Activated CD4-positive, alpha-beta T cell treated with anti-CD3 and anti-CD28 coated beads, Interleukin-2, Interleukin-4, amounts not matched to agents 100 ng/mL and 50 ng/mL, durations not matched to agents 16 hours and 8 hours (primary cell): ENCODE results near the gene CCNQ.

ENCODE experiments used
- DNase-seq: peaks from one replicate; pipeline ENCODE4 v3.0.0-alpha.2; 2020; ENCODE audit warnings: low spot score

The CCNQ gene

DNA sequence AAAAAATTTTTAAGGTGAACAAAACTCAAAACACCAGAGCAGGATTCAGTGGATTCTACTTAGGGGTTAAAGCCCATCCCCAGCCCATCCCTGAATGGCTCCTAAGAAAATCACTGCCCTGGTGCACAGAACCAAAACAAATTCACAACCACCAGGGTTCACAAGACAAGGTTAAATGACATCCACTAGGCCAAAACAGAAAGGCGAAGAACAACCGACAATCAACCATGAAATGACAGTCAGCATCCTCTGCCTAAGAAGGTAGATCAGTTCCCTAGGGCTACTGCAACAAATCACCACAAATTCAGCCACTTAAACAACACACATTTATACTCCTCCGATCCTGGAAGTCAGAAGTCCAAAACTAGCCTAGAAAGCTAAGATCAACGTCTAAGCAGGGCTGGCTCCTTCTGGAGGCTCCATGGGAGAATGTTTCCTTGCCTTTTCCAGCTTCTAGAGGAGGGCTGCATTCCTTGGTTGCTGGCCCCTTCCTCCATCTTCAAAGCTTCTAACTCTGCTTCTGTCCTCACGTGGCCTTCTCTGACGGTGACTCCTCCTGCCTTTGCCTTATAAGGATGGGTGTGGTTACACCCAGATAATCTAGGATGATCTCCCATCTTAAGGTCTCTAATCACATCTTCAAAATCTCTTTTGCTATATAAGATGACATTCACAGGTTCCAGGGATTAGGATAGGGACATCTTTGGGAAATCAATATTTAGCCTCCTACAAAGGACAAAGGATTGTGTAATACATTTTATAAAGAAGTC lies 1.8 kb downstream of the CCNQ start:
- no peak for DNase-seq

DNA sequence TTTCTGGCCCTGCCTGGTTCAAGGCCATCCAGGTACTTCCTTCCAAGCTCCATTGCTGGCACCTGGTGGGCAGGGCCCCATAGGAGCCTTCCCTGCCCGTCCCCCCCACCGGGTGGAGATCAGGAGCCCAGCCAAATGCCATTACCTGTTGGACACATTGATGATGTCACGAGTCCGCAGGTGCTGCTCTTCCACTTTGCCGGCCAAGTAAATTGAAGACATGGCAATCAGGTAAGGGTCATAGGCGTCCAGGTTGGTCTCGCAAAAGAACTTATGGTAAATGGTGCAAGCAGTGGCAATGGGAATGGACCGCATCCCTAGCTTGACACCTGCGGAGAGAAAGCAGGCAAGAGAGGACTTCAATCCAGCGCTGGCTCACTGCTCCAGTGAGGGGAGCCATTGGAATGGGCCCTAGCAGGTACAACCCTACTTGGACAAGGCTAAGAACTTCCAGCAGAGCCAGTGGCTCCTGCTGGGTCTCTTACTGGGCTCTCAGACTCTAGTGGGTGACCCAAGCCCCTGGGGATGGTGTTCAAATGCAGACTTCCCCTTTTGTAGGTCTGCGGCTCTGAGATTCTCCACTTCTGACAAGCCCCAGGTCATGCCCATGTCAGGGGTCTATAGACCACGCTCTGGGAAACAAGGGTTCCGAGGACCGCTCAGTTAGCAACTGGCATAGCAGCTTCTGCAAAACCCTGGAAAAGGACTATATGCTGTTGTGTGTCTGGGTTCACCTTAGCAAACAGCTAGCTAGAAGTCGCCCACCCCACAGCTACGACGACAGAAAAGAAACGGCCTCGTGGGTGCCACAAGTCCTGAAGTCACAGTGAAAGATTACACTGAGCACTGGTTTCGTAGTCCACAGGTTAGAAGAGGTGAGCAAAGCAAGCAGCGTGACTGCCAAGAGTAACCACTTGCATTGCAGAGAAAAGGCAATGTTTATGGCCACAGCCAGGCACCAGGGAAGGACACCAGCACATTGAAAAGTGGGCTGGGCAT lies 2.8 kb downstream of the CCNQ start:
- DNase-seq, result no peak

GRCh38 chrX:153595387-153595786 lies 3.6 kb downstream of the CCNQ start:
- no peak for DNase-seq

DNA sequence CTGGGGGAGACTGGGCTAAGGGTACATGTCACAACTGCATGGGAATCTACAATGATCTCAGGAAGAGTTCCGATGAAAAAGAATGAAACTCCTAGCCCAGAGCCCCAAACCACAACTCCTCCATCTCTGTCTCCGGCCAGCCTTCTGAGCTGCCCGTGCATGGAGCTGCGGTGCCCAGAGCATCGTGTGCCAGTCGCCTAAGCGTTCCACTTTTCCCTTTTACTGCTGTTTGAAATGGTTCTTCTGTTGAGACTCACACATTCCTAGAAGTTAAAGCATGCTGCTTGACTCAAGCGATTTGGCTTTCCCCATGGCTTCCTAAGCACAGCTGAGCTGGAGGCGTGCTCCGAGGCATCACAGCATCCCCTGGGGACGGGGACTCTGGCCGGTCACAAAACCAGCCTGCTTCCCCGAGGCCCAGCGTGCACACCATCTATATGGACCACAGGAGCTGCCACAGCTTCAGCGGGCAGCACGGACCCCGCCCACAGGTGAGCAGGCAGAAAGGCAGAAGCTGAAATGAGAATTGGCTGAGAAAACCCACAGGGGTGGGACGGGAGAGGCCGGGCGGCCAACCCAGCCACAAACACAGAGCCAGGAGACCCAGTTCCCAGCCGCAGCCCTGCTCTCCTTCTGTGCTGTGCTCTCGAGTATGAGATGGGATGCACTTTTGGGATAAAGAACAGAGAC lies 5.0 kb downstream of the CCNQ start:
- no peak for DNase-seq

DNA sequence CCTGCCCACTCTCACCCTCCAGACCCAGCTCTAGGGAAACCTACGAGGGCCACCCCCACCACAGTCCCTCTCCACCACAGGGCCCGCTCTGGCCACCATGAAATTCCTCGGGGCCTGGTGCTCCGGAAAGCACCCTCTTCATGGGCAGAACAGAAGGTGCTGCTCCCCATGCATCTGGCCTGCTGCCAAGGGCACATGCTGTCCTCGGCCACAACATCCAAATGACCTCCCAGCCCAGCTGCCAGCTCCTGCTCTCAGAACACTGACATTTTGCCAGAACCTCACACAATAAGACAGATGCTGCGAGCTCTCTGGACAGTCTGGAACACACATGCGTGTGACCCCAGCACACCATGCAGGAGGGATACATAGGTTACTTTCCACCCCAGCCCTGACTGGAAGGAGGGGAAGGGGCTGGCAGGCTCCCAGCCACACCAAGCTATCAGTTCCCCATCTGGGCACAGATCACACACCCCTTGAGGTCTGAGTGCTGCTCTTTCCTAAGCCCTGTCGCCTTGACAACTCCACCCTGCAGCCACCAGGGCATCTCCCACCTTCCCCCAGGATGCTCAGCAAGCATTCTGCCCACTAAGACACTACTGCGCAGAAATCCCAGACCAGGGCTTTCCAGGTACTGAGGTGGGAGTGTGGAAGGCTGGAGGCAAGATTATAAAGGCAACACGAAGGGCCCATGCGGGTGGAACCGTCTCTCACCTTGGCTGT lies 5.8 kb downstream of the CCNQ start:
- DNase-seq, result no peak

GRCh38 chrX:153592091-153592833 lies 6.7 kb downstream of the CCNQ start:
- DNase-seq, result no peak

- DNase-seq, result no peak
These were observed 7.7 kb downstream of the CCNQ start for GRCh38 chrX:153590961-153591956.

GRCh38 chrX:153588782-153589446 lies 10.0 kb downstream of the CCNQ start:
- no peak for DNase-seq

DNA sequence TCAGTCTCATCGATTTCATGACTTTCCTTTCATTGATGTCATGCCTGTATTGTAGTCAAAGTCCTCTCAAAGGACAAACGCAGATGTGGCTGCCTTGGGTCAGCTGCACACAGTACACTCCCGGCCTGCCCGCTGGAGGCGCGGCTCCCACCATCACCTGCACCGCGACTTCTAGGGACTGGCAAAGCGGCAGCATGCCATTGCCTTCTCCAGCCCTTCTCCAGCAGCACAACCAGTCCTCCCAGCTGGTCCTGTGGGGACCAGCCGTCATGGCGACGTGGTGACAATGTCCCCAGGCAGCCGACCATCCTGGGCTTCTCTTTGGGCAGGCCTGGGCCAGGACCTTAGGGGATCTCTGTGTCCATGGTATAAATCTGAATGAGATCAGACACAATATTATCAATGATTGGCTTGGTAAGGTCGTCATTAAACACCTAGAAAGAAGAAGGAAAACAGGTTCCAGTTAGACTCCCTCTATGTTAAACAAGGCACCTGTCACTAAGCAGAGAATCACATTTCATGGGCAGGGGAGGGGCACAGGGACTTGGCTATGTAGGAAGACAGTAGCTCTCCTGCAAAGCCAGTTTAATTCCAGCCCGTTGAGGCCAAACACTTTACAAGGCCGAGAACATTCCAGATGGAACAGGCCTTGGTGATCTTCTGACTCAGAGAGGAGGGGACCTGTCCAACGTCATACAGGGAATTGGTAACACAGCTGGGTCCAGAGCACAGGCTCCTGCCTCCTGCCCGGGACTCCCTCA lies 10.7 kb downstream of the CCNQ start:
- DNase-seq, result no peak

DNA sequence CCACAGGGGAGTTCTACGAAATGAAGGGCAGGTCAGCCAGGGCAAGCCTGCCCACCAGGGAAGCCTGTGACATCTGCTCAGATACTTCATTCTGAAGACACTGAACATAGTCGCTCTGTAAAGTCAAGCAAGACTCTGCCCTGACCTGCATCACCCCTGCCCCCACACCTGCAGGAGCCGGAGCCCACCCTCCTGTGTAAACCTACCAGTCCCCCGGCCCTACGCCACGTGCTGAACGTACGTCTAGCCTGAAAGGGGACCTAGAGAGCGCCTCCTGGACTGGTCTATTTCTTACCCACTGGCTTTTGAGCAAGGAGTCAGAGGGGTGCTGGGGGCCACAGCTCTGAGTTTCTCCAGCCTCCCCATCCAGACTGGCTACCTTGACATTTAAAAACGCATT lies 11.6 kb downstream of the CCNQ start:
- DNase-seq, result no peak

GRCh38 chrX:153585827-153586226 lies 13.1 kb downstream of the CCNQ start:
- DNase-seq, result no peak

- no peak for DNase-seq
These were observed 15.5 kb downstream of the CCNQ start for GRCh38 chrX:153583433-153583832.

DNA sequence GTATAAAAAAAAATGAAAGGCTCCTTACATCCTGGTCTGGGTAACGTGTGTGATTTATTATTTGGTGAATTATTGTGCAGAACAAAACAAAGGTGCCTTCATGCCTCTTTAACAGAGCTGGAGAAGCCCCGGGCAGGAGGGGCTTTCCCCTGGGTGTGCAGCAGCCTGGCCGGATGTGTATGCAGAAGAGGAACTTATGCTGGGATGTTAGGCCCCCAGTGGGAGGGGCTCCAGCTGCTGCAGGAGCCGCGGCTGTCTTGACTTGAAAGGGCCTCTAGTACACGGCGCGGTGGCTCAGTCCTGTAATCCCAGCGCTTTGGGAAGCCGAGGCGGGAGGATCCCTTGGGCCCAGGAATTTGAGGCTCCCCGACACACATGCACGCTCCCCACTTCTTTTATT lies 16.0 kb downstream of the CCNQ start:
- peak; percentile 52 for DNase-seq

GRCh38 chrX:153580700-153581386 lies 18.1 kb downstream of the CCNQ start:
- DNase-seq, result no peak

DNA sequence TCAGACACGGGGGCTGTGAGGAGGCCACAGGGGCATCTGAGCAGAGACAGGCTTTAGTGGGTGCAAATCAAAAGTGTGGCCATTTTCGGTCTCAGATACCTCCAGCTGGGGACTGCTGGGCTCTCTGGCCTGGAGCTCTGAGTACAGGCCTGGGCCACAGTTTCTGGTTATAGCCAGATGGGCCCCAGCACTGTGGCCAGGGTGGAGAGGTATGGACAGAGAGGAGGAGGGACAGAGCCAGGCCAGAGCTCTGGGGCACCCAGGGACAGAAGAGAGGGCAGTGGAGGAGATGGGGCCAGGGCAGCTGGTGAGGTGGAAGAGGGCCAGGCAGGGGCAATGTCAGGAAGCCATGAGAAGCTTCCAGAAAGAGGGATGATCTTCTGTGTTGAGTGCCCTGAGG lies 20.1 kb downstream of the CCNQ start:
- DNase-seq, result no peak

GRCh38 chrX:153578200-153578835 lies 20.6 kb downstream of the CCNQ start:
- DNase-seq, result no peak

DNA sequence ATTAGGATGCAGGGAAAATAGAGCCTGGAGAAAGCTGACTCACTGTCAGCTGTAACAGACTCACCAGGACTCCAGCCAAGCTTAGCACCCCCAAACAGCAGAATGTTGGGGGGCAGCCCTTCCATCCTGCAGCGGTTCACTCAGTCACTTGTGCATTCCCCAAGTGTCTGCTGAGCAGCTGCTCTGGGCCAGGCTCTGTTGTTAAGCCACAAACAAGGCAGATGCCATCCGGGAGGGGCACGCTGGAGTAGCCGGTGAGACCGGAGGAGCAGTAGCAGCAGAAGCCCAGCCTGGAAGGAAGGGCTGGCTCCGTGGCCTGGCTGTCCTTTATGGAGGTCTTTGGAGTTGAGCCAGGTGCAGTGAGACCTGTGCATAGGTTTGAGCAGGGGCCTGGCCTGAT lies 22.0 kb downstream of the CCNQ start:
- DNase-seq, result no peak
